Stomach (tissue), 9 donors: Measurements from ENCODE around the gene FLNA. TPM values are rescaled to one million over a fixed set of nuclear protein-coding genes. Genes with fewer than 3 reads are reported as not detected.
"Not testable (repeated sequence)": the region's sequence is repeated elsewhere in the genome, so short reads cannot be mapped to it uniquely, and the experiment has no call there.

Source experiments
- DNase-seq, 2 donors: peaks; one replicate each; pipeline versions ENCODE4 v3.0.0 to v3.0.0-alpha.2; 2013 to 2019
- H3K27ac ChIP-seq, 5 donors: fragments of 200-600 bp in 4 of 5; sonication (generic) in 4 of 5; one replicate each; pipeline ENCODE4 v1.5.1; 2013 to 2019; ENCODE audit warnings: mild to moderate bottlenecking in 1 of 5, moderate library complexity in 1 of 5
- H3K27me3 ChIP-seq, 3 donors: fragments of 200-600 bp; sonication (generic); one replicate each; pipeline ENCODE4 v1.5.1; 2017 to 2019; ENCODE audit warnings: mixed run types in 1 of 3
- H3K36me3 ChIP-seq, 4 donors: fragments of 200-600 bp; sonication (generic); 1 replicate in 3 of 4; 2 replicates in 1 of 4; pipeline ENCODE4 v1.5.1; 2016 to 2019
- H3K4me1 ChIP-seq, 4 donors: fragments of 200-600 bp; sonication (generic); one replicate each; pipeline ENCODE4 v1.5.1; 2016 to 2019
- H3K4me3 ChIP-seq, 4 donors: fragments of 200-600 bp; sonication (generic) in 3 of 4; one replicate each; pipeline ENCODE4 v1.5.1; 2016 to 2019; ENCODE audit warnings: mild to moderate bottlenecking in 1 of 4
- H3K9me3 ChIP-seq, 4 donors: fragments of 200-600 bp; sonication (generic); one replicate each; pipeline ENCODE4 v1.5.1; 2016 to 2019
- EP300 ChIP-seq: sonication (generic); formaldehyde crosslinking; IDR thresholded peaks from one replicate; pipeline ENCODE4 v1.6.1; 2017; ENCODE audit warnings: antibody characterized with exemption
- POLR2A ChIP-seq, 4 donors: fragments of 450-650 bp; IDR thresholded peaks; one replicate each; pipeline ENCODE4 v1.6.1; 2016; ENCODE audit warnings: antibody characterized with exemption in 4 of 4, control low read depth in 2 of 4, mild to moderate bottlenecking in 1 of 4, moderate library complexity in 1 of 4
- POLR2AphosphoS5 ChIP-seq, 3 donors: sonication (generic); formaldehyde crosslinking; IDR thresholded peaks; one replicate each; pipeline ENCODE4 v1.6.1; 2016; ENCODE audit warnings: antibody characterized with exemption in 3 of 3
- WGBS, 5 donors: extraction: QIAGEN DNeasy Blood & Tissue Kit in 3 of 5; methylation state at CpG; one replicate each; pipeline versions ENCODE4 v1.1.5 to v1.1.7; 2013 to 2018; 5-methylcytosine and 5-hydroxymethylcytosine counted together
- intact Hi-C: fragments of 100-400 bp; cut with DNase I; formaldehyde crosslinking; loops from one replicate; pipeline ENCODE4 v1.15.1; 2023; ENCODE audit warnings: low total_unique reads
- polyA plus RNA-seq, 3 donors: library from polyadenylated mRNA; stranded (reverse); fragments of 200-250 nt; gene quantifications; one replicate each; pipeline ENCODE4 v1.2.3, GENCODE V29; 2013
- total RNA-seq, 5 donors: library from RNA; depleted of rRNA; stranded (reverse); fragments of >200 nt; gene quantifications; one replicate each; pipeline versions ENCODE4 v1.1.0 to v1.2.3, GENCODE V29; 2014 to 2016
- TF ChIP-seq, protein P1 (sequence below), 7 experiments: fragments of 450-650 bp in 4 of 7; fragments of 200-600 bp in 3 of 7; sonication (generic) in 3 of 7; IDR thresholded peaks; one replicate each; pipeline ENCODE4 v1.5.1; 2016 to 2019; ENCODE audit warnings: antibody characterized with exemption in 7 of 7, control low read depth in 2 of 7, mild to moderate bottlenecking in 1 of 7
- donor health status: healthy with polysubstance abuse.
- donor health status: Bipolar disorder and iron deficiency.
- donor health status: healthy.

Gene FLNA
- total and polyA plus RNA-seq, 8 donors, result 89.2 to 3,511 (median 1,483) TPM

DNA sequence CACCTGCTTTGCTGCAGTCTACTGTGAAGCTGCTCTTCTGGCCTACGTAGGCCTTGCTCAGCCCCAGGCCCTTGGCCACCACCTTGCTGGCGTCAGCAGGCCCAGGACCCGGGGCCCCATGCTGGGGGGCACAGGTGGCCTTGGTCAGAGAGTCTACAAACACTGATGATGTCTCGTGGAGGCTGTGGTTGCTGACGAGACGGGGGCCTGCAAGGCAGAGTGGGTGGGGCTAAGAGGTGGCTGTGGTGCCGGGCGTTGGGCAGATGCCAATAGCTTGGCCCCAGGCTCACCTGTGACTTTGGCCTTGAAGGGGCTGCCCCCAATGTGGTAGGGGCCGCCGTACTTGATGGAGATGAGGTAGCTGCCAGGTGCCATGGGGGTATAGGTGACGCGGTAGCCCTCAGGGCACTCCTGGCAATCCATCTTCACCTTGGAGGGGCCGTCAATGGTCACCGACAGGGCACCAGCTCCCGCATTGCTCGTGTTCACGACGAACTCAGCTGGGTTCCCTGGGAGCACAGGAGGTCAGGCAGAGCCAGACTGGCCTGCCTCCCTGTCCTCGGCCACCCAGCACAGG, 25.0 kb downstream of the FLNA start:
- TF ChIP-seq POLR2AphosphoS5 (IDR thresholded peaks at IDR 0.05), result peak in 1 of 3 donors; percentile 5
- TF ChIP-seq EP300, result no peak
- no peaks in the 10 kb centered on the region for H3K27me3 ChIP-seq
- WGBS, 5 donors, result 50 to 84% (median 77%) methylated on average over 2 to 19 of the region's 19 CpGs; no CpG with 5 or more reads in 1 of the 5 donors
- DNase-seq, result no peak
- peak overlapping the region in 1 of 5 donors; percentile 26 for H3K27ac ChIP-seq
- H3K9me3 ChIP-seq, result no peaks in the 10 kb centered on the region
- no peak overlapping the region for H3K4me3 ChIP-seq
- intact Hi-C loops, result no loop called here
- peaks cover 0 to 18% (median 5%) of the 10 kb centered on the region in 4 donors for H3K4me1 ChIP-seq
- peaks cover 18 to 64% (median 62%) of the 10 kb centered on the region in 4 donors for H3K36me3 ChIP-seq

DNA sequence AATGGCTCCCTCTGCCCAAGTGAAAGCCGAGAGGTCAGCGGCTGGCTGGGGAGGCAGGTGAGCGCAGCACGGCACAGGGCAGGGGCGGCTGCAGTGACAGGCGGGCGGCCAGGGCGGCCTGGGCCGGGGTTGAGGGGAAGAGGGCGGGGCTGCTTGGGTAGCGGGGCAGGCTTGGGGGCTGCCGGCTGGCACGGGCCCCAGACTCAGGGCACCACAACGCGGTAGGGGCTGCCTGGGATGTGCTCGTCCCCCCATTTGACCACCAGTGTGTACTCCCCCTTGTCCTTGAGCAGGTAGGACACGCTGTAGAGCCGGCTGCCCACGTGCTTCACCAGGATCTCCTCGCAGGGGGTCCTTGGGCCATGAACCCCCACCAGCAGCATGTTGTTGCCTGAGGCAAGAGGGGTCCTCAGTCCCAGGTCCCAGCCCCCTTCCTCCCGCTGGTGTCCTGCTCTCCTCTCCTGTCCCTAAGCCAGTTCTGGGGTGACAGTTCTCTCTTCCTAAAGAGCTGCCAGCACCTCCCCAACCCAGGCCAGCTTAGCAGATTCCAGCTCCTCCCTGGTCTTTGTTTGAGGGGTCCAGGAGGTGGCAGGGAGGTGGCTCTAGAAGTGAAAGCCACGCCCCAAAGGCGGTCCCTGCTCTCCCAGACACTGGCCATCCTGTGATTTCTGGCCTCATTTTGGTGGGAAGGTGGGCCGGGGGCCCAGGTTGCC, 25.6 kb downstream of the FLNA start:
- intact Hi-C loops, result no loop called here
- Histone ChIP-seq H3K4me3 (no peak overlapping the region), H3K4me1 (peaks cover 0 to 18% (median 5%) of the 10 kb centered on the region in 4 donors), H3K9me3 (no peaks in the 10 kb centered on the region), H3K27ac (peak overlapping the region in 1 of 5 donors; percentile 26), H3K36me3 (peaks cover 13 to 58% (median 56%) of the 10 kb centered on the region in 4 donors), H3K27me3 (no peaks in the 10 kb centered on the region)
- DNase-seq, result no peak
- TF ChIP-seq POLR2AphosphoS5 (IDR thresholded peaks at IDR 0.05) (no peak), EP300 (no peak), POLR2A (IDR thresholded peaks at IDR 0.05) (no peak)
- TF ChIP-seq, protein P1, sequence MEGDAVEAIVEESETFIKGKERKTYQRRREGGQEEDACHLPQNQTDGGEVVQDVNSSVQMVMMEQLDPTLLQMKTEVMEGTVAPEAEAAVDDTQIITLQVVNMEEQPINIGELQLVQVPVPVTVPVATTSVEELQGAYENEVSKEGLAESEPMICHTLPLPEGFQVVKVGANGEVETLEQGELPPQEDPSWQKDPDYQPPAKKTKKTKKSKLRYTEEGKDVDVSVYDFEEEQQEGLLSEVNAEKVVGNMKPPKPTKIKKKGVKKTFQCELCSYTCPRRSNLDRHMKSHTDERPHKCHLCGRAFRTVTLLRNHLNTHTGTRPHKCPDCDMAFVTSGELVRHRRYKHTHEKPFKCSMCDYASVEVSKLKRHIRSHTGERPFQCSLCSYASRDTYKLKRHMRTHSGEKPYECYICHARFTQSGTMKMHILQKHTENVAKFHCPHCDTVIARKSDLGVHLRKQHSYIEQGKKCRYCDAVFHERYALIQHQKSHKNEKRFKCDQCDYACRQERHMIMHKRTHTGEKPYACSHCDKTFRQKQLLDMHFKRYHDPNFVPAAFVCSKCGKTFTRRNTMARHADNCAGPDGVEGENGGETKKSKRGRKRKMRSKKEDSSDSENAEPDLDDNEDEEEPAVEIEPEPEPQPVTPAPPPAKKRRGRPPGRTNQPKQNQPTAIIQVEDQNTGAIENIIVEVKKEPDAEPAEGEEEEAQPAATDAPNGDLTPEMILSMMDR (IDR thresholded peaks at IDR 0.05), result no peak
- WGBS, 5 donors, result 76 to 94% (median 90%) methylated on average over 8 to 24 of the region's 24 CpGs

DNA sequence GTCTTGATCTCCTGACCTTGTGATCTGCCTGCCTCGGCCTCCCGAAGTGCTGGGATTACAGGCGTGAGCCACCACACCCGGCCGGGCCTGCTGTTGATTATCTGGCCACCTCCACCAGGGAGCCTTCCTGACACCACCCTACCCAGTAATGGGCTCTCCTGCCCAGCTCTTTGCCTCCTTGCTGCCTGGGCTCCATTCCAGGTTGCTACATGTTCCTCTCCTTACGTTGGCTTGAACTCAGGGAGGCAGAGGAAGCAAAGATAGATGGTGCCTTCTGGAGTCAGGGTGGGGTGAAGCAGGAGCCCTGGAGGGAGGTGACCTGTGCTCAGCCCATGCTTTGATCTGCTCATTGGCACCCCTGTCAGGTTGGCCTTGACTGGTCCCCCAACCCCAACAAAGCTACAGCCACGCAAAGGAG, 26.3 kb downstream of the FLNA start:
- DNase-seq, result no peak
- TF ChIP-seq POLR2A (IDR thresholded peaks at IDR 0.05) (no peak), EP300 (no peak), POLR2AphosphoS5 (IDR thresholded peaks at IDR 0.05) (no peak)
- TF ChIP-seq, protein P1 (IDR thresholded peaks at IDR 0.05), result no peak

DNA sequence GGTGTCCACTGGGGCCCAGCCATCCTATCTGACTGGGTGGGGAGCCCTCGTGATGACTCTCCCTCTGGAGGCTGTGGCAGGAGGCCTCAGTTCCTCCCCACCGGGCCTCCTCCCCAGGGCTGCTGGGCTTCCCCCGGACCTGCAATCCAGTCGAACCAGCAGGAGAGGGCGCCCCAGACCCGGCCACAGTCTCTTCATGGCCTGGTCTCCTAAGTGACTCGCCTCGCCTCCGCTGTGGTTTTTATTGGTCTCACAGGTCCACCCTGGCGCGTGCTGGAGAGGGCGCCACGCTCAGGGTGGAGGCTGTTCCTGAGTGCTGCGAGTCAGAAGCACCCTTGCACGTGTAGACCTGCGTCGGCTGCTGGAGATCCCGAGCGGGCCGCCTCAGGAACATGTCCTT, 30.8 kb downstream of the FLNA start:
- H3K4me1 ChIP-seq, H3K9me3 ChIP-seq, H3K27ac ChIP-seq, DNase-seq, H3K27me3 ChIP-seq, H3K4me3 ChIP-seq, intact Hi-C loops, H3K36me3 ChIP-seq: not testable (repeated sequence)
- no CpG with 5 or more reads among the region's 20 CpGs for WGBS, 5 donors

More for the DNA sequence above, 26.3 kb downstream of the FLNA start:
- Histone ChIP-seq H3K4me1 (peaks cover 0 to 18% (median 5%) of the 10 kb centered on the region in 4 donors), H3K27ac (no peak overlapping the region), H3K9me3 (no peaks in the 10 kb centered on the region), H3K4me3 (no peak overlapping the region), H3K27me3 (no peaks in the 10 kb centered on the region), H3K36me3 (peaks cover 7 to 51% (median 49%) of the 10 kb centered on the region in 4 donors)
- WGBS, 5 donors, result 56 to 85% (median 66%) methylated on average over 2 to 7 of the region's 7 CpGs
- intact Hi-C loops, result no loop called here

DNA sequence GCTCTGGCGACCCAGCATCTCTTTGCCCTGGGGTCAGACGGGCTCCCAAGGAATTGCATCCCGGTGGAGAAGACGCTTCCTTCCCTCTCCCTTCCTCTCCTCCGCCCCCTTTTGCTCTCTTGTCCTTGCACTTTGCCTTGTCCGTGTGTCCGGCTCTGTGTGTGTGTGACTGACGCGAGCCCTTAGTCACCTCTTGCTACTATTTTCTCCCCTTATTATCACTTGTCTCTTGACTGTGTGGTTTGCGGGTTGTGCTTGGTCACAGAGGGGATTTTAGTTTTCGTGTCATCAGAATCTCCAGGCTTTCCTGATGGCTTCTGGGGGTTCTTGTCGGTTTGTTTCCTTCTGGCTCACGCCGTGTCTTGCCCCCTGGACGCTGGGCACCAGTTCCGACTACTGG, 31.4 kb downstream of the FLNA start:
- H3K27me3 ChIP-seq, H3K4me1 ChIP-seq, DNase-seq, H3K9me3 ChIP-seq, H3K36me3 ChIP-seq, H3K4me3 ChIP-seq, intact Hi-C loops, H3K27ac ChIP-seq: not testable (repeated sequence)
- WGBS, 5 donors, result no CpG with 5 or more reads among the region's 16 CpGs

DNA sequence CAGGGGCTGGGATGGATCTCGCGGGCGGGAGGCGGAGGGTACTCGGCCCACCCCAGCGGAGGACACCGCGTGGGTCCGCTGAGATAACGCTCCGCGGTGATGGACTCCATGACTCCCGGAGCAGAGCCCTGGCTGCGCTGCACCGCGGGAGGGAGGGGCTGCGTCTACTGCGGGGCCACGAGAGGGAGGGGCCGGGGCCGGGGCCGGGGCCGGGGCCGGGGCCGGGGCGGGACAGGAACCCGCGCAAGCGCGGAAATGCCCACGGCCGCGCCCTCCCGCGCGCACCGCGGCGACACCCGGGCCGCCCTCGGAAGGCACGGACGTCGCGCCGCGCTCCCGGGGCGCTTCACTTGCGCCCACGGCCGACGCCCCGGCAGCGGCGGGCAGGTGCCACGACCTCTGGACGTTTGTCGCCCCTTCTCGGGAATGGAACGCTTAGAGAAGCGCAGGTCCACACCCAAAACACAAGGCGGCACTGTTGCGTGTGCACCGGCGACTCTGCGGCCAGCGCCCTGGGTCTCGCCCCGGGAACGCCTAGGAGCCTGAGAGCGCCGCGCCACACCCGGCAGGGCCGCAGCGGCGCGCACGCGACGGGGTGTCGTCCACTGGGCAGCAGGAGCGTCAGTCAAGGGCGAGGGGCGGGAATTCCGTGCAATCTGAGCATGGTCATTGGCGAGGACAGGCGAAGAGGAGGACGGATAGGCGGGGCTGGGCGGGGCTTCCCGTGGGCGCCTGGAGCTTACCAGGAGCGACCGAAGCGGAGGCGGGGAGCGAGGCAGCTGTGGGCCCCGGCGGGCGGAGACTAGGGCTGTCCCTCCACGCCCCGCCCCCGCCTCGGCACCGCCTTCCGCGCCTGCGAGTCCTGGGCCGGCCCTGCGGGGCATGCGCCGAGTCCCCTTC, 32.8 kb downstream of the FLNA start:
- H3K36me3 ChIP-seq, H3K4me1 ChIP-seq, DNase-seq, H3K4me3 ChIP-seq, intact Hi-C loops, H3K9me3 ChIP-seq, H3K27me3 ChIP-seq: not testable (repeated sequence)
- 0 to 36% methylated on average over 3 to 11 of the region's 115 CpGs; no CpG with 5 or more reads in 3 of the 5 donors for whole genome bisulfite sequencing, 5 donors
- peak overlapping the region in 1 of 5 donors; percentile 64 for H3K27ac ChIP-seq
